GM19023 (cell line): ENCODE data around the gene GALNS.
A peak's percentile ranks its signal among the peaks of the same experiment; 100 is the strongest.

Source experiments
- ATAC-seq: cut with Tn5 transposase; IDR thresholded peaks from one replicate; pipeline ENCODE4 v1.9.1; 2021; ENCODE audit warnings: mild to moderate bottlenecking, moderate library complexity; ENCODE audit not compliant: unreplicated experiment

Gene GALNS

GRCh38 chr16:88861359-88861758, 4.6 kb upstream of the GALNS start:
- no peak for ATAC-seq

DNA sequence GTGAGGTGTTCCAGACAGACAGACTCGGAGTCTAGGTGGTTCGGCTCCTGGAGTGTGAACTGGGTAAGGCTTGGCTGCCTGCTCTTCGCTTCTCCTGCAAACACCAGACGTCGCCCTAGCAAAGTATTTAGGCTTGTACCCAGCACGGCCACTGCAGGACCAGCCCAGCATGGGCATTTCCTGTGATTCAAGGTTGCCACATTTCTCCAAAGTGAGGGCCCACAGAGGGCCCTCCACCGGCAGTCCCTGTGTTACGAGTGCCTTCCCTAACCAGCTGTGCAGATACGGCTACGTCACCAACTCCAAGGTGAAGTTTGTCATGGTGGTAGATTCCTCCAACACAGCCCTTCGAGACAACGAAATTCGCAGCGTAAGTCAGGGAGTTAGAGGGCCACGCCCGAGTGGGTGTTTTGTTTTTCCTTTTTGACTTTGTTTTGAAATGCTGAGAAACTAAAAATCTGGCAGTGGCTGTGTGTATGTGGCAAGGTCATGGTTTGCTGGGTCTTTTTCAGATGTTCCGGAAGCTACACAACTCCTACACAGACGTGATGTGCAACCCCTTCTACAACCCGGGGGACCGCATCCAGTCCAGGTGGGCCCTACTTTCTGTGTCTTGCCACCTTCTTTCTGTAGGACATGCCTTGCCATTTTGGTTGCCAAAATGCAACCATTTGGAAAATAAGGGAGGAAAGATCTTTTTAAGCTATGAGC, 2.8 kb upstream of the GALNS start:
- no peak for ATAC-seq

DNA sequence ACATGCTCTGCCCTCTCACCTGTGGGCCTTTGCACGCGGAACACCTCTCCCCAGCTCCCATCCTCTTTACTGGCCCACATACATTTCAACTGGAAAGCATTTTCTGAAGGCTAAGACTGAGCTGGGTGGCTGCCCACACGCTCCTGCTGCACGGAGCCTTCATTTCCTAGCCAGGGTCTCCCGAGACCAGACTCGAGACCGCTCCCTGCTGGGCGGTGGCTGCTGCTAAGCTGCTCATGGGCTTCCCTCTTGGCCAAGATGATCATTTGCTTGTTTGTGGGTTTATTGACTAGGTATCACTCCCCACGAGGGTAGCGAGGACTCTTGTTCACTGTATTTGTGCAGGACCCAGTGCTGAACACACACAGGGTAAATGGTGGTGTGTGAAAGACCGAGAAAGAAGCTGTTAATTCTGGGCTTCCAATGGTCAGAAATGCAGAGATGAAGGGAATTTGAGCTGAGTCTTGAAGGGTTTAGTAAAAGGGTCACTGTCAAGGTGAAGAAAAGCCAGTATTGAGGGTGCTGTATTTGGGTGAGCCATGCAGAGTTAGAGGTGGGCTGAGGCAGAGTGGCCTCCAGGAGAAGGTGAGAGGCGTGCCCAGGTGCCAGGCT, 1.1 kb upstream of the GALNS start:
- peak; percentile 45 for ATAC-seq

- peak; percentile 21 for ATAC-seq
Measured at GRCh38 chr16:88856122-88856827, 472 bp downstream of the GALNS start.

DNA sequence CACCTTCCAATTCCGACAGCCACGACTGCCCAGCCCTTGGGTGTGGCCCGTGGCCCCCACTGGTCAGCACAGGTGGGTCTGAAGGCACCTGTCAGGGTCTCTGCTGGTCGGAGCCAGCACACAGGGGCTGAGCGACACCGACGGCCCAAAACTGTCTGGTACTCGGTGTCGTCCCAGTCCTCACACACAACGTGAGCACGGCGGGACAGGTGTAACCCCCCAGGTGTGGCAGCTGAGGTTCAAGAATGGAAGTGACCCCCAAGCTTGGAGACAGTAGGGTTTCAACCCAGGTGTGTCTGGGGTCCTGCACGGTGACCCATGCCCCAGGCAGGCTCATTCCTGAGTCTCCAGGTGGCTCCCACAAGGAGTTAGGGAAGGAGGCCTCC, 1.0 kb downstream of the GALNS start:
- no peak for ATAC-seq

DNA sequence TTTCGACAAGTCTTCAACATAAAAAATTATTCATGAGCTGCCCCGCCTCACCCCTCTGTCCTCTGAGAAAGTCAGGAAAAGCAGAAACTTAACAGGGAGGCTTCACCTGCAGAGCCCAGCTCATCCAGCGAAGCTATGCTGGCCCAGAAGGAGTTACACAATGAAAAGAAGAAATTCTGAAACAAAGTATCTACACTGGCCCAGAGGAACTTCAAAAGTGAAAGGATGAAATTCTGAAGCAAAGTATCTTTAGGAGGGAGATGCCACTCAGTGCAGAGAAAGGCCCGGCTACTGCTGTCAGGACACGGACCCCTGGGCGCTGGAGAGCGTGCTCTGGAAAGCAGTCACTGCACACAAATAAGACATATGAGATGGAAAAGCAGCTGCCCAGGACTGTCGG, 1.6 kb downstream of the GALNS start:
- no peak for ATAC-seq

DNA sequence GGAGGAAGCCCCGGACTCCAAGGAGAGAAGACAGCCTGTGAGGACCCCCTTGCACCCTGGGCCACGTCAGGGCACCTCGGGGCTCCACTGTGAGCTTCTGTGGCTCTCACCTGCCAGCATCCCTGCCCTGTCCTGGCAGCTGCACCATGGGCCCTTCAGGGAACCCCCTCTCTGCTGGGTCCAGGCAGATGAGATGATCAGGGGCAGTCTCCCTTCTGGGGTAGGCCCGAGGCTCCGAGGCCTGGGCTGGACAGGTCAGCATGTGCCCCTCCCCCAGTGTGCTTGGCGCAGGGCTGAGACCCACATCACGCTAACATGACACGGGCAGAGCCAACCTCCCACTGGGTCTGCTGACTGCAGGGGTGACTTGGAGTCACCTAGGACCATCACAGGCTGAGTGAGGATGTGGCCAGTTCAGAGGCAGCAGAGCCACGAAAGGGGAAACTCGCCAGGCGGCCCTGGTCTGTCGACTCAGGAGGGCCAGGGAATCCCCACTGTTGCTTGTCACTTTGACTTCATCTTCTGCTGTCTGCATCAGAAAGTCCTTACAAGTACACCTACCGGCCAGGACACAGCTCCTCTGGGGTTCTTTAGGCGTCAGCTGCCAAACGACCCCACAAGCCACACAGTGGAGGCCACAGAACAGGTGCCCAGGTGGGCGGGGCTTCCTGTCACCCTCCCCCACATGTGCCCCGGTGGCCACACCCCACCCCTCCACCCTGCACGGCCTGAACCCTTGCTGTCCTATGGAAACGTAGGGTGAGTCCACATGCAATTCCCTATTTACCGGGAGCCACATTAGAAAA, 2.2 kb downstream of the GALNS start:
- ATAC-seq, result no peak

DNA sequence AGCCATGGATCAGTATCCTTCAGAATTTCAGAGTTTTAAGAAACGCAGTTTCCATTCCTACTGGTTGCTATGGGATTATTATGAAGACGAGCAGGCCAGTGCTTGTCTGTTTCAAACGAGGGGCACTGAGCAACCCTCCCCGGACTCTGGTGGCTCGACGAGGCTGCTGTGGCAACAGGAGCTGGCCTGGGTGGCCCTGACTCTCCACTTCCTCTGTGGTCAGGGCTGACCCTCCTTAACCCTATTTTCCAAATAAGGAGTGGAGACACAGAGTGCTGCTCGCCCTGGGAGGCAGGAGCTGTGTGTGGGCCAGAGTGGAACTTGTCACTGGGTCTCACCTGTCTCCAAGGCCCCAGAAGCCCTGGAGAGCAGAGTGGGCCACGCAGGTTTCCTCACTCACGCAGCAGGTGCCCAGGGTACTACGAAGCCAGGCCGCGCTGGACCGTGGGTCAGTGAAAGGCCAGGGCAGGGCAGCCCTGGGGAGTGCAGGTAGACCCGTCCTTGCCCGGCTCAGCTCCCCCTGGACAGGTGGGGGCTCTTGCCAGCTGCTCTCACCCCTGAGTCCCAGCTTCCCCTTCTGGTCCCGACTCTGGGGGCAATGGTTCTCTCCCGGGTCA, 3.3 kb downstream of the GALNS start:
- ATAC-seq, result no peak

DNA sequence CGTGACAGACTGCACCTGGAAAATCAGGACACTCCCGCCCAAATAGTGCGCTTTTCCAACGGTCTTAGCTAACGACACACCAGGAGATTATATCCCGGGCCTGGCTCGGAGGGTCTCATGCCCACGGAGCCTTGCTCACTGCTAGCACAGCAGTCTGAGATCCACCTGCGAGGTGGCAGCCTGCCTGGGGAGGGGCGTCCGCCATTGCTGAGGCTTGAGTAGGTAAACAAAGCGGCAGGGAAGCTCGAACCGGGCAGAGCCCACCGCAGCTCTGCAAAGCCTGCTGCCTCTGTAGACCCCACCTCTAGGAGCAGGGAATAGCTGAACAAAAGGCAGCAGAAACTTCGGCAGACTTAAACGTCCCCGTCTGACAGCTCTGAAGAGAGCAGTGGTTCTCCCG, 5.1 kb downstream of the GALNS start:
- ATAC-seq, result no peak

DNA sequence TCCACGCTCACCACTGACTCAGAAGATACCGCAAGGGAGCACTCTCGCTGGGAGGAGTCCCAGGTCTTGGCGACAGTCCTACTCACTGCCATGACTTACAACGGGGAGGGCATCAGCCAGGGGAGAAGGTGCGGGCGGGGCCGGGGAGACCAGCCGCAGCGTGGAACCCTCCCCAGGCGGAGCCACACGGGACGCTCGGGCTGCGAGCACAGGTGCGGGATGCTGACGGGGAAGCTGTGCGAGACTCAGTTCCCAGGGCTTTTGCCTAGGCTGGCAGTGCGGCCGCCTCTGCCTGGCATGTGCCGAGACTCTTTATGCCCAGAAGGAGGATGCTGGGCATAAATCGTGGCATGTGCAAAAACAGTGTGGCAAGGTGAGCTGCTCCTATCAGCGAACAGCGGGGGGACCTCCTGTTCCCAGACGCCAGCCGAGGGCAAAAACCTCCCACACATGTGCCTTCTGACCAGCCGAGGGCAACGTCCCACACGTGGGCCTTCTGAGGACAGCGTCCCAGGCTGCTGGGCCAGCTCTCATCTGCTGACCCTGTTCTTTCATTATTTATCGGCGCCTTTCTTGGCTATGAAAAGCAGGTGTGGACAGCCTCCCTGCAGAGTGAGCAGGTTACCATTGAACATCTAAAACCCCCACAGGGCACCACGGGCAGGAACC, 6.1 kb downstream of the GALNS start:
- ATAC-seq, result no peak

DNA sequence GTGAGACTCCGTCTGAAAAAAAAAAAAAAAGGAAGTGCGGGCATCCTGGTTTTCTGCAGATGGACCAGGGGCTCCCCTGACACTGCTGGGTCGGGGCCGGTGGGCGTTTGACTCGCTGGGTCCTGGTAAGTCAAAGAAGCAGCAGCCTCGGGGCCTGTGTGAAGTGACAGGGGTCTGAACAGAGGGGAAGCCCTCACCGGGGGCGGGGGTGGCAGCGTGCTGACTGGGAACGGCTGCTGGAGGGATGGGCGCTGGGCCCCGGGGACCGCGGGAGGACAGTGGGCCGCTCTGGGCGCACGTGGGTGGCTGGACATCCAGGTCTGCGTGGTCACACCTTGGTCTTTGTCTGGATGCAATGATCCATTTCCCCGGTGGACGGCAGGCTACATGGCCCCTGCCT, 8.2 kb downstream of the GALNS start:
- no peak for ATAC-seq

DNA sequence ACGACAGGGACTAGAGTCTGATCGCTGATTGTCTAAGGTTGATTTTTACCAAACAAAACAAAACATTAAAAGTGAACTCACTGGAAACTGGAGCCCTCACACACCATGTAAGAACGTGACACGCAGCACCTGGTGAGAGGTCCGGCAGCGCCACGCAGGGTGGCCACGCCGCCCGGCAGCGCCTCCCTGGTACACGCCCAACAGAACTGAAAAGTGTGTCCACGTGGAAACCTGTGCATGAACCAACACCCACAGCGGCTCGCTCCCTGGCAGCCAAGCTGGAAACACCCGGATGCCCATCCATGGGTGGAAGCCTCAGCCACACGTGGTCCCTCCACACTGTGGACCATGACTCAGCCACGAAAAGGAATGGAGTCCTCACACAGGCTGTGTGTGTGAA, 9.1 kb downstream of the GALNS start:
- ATAC-seq, result no peak

DNA sequence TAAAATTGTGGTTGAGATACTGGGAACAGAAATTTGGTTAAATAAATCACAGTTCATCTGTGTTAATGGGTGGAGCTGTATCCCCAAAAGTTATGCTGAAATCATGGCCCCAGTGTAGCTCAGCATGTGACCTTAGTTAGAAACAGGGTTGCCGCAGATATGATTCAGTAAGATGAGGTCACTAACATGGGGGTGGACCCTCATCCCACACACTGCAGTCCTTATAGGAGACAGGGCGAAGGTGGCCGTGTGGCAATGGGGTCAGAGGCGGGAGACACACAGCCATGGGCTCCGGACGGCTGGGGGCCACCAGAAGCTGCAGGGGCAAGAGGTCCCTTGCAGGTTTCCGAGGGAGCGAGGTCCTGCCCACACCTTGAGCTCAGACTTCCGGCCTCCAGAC, 10.7 kb downstream of the GALNS start:
- no peak for ATAC-seq

GRCh38 chr16:88844419-88845036, 12.2 kb downstream of the GALNS start:
- no peak for ATAC-seq

DNA sequence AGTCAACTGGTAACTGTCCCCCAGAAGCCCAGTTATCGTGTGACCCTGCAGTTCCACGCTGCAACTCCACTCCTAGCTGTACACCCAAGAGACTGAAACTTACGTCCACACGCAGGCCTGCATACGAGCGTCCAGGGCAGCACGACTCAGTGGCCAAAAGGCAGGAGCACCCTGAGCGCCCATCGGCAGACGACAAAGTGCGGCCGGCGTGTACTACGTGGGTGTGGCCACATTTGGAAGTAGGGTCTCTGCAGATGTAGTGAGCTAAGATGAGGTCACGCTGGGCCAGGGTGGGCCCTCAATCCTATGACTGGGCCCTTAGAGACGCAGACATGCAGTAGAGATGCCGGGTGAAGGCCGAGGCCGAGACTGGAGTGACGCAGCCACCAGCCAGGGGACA, 13.5 kb downstream of the GALNS start:
- no peak for ATAC-seq

DNA sequence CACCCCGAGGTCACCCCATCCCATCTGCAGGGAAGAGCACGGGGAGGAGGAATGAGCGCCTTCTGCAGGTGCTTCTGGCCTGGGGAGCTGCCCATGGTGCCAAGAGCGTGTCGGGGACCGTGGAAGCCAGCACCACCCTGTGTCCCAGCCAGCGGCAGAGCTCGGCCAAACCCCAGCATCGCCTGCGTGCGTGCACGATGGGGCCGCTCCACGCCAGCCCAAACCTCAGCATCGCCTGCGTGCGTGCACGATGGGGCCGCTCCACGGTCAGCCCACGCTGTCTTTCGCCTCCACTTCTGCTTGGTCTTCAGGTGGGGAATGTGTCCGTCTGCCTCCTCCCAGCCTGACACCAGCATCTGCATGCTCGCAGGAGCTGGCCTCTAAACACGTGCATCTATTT, 13.9 kb downstream of the GALNS start:
- ATAC-seq, result no peak

DNA sequence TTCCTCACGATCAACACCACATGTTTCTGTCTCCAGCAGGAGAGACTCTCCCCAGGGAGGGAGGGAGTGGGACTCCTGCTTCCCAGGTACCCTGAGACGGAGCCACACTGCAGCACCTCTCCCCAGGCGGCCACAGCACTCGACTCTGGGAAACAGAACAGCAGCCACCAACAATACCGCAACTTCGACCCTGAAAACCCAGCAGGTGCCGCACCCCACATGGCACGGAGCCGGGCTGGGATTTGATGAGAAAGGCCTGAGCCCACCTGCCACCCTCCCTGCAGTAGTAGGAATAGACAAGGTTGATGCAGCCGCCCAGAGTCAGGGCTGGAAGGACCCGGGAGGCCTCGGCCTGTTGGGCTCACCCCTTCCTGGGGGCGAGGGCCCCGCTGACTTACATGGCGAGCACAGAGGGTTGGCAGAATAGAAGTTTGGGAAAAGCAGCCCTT, 14.4 kb downstream of the GALNS start:
- no peak for ATAC-seq

DNA sequence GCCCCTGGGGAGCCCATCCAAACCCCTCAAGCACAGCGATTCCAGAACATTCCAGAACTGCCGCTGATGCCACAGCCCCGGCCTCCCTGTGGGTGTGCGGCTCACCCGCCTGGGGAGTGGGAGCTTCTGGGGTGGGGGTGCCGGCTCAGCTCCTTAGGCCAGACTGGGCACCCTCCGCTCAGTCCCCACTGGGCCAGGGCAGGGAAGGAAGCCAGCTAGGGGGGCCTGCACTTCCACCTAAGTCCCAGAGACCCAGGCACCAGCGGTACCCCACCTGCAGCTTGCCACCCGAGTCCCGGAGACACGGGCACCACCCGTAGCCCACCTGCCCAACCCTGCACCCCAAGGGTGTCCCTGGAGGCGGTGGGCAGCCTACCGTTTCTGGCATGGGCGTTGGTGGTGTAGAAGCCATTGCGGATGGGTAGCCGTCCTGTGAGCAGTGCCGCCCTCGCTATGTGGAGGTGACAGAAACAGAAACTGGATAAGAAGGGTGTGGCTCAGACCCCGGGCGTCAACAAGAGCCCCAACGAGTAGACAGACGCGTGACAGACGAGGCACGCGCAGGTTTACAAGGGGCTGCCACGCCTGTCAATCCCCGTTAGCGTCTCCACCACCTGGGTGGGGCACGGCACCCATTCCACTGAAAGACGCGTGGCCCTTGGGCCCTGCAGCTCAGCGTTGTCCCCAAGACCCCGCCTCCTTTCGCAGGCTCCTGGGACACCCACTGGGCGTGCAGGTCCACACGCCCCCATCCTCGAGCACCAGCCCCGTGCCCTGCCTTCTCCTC, 15.0 kb downstream of the GALNS start:
- no peak for ATAC-seq

DNA sequence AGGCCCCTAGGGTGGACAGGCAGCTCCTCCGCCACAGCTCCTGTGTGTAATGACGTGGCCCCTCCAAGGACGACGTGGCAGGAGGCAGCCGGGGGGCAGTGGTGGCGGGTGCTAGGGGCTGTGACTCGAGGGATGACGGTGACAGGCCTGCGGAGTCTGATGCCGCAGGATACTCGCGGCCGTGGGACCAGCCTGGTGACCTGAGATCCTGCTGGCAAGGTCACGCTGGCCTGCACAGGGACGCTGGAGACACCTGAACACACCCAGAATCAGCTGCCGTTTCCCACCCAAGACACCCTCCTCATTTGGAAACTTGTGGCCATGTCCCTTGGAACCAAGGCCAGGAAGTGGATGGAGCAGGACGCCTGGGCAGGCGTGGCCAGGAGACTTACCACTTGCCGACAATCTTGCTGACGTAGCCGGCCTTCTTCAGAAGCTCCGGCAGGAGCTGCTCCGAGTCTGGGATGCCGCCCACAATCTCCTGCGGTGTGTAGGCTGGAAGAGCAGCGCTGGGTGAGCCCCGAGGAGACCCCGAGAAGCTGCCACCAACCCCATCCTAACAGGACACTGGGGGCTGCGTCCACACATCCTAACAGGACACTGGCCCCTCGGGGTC, 16.0 kb downstream of the GALNS start:
- no peak for ATAC-seq
